ENCODE measurements around the gene LPGAT1. TPM values are rescaled to one million over a fixed set of nuclear protein-coding genes. Genes with fewer than 3 reads are reported as not detected.

Gene LPGAT1
- total and polyA plus RNA-seq, 8 donors: 17.1 to 47.1 (median 20.7) TPM

DNA sequence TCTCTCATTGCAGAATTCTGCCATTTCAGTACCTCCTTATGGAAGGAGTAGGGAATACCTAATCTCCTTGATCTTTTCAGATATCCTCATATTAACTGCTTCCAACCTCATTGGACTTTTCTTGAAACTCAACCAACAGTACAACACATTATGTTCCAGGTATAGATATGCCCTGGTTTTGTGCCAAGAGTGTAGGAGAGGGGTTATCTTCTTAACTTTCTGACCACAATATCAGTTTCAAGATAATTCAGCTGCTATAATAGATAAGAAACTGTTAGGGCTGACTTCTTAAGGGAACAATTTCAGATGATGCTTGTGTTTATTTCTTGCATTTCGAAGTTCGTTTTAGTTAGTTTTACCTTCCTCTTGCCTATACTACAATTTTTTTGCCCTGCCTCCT is 2.1 kb upstream of the LPGAT1 start:
- Histone ChIP-seq H3K27me3 (no peaks in the 10 kb centered on the region), H3K4me3 (no peak overlapping the region), H3K27ac (no peak overlapping the region), H3K36me3 (no peaks in the 10 kb centered on the region), H3K9me3 (no peaks in the 10 kb centered on the region), H3K4me1 (peaks cover 7 to 27% of the 10 kb centered on the region in 2 donors)
- ATAC-seq (no peak), DNase-seq (no peak)
- intact Hi-C loops (cut with DNase I): loop anchor here in 1 of 2 donors (5.0 kb wide), 1 partner anchor 130 kb away; no protein-coding TSS in a partner anchor
- TF ChIP-seq CTCF (IDR thresholded peaks at IDR 0.05): no peak

DNA sequence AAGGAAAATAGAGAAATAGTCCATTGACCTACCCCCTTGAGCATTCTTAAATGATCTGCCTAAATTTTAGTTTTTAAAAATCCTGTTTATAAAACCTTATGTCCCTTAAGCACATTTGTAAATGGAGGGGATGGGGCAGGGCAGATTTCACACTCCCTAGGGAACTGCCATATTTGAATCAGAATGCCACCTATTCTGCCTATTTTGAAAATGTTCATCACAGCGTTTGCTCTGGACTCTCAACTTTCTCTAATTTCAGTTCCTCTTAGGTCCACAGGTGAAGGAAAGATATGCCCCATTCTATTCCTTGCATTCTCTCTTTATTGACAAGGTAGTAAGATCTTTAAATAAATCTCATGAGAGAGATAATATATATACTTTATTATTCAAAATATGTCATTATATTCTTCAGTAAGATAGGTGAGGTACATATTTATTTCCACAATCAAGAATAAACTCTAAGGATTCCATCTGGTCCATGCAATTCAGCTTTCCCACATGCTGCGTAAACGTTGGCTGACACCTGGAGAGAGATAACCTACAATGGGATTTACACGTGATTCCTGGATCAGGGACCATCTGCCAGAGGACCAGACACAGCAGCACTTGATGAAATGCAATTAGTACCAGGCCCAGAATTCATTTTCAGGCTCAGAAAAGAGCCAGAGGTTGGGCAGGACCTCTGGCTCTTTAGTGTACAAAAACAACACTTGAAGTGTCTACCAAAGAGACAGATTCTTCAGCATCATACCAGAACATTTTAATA is 1.2 kb upstream of the LPGAT1 start:
- intact Hi-C loops (cut with DNase I): loop anchor here in 1 of 2 donors (5.0 kb wide), 1 partner anchor 129 kb away; no protein-coding TSS in a partner anchor
- DNase-seq: no peak

GRCh38 chr1:211830055-211830327 is 572 bp downstream of the LPGAT1 start:
- peak in 1 of 4 donors; percentile 25 for DNase-seq
- ATAC-seq: no peak
- Histone ChIP-seq H3K9me3 (no peaks in the 10 kb centered on the region), H3K4me3 (peak overlapping the region; percentile 64 to 66), H3K27ac (peak overlapping the region; percentile 81 to 95), H3K36me3 (no peaks in the 10 kb centered on the region), H3K27me3 (no peaks in the 10 kb centered on the region), H3K4me1 (peaks cover 7 to 38% of the 10 kb centered on the region in 2 donors)
- no peak for TF ChIP-seq CTCF (IDR thresholded peaks at IDR 0.05)
- intact Hi-C loops (cut with DNase I): loop anchor here in 1 of 2 donors (5.0 kb wide), 1 partner anchor 128 kb away; no protein-coding TSS in a partner anchor

More for the DNA sequence above, 1.2 kb upstream of the LPGAT1 start:
- Histone ChIP-seq H3K36me3 (no peaks in the 10 kb centered on the region), H3K4me3 (no peak overlapping the region), H3K27me3 (no peaks in the 10 kb centered on the region), H3K27ac (no peak overlapping the region), H3K4me1 (peaks cover 7 to 36% of the 10 kb centered on the region in 2 donors), H3K9me3 (no peaks in the 10 kb centered on the region)
- ATAC-seq: no peak
- no peak for TF ChIP-seq CTCF (IDR thresholded peaks at IDR 0.05)

- intact Hi-C loops (cut with DNase I): loop anchor here in 1 of 2 donors (5.0 kb wide), 1 partner anchor 127 kb away; no protein-coding TSS in a partner anchor
- no peak for TF ChIP-seq CTCF (IDR thresholded peaks at IDR 0.05)
- H3K27me3 ChIP-seq: no peaks in the 10 kb centered on the region
- peak overlapping the region; percentile 81 to 95 for H3K27ac ChIP-seq
- H3K9me3 ChIP-seq: no peaks in the 10 kb centered on the region
- no peaks in the 10 kb centered on the region for H3K36me3 ChIP-seq
- ATAC-seq: no peak
- H3K4me3 ChIP-seq: peak overlapping the region; percentile 64 to 66
- peaks cover 7 to 38% of the 10 kb centered on the region in 2 donors for H3K4me1 ChIP-seq
- DNase-seq: peak in 2 of 4 donors; percentile 10 to 25
These were observed 1.1 kb downstream of the LPGAT1 start for GRCh38 chr1:211829343-211830054.
